Erythroblast (primary cell): ENCODE data around the gene PXMP4.

Experiments
- GATA1 ChIP-seq: IDR thresholded peaks from 2 replicates; pipeline ENCODE4 v1.6.1; 2011; ENCODE audit warnings: low read depth, mild to moderate bottlenecking, control low read depth, low read length, moderate library complexity
- POLR2A ChIP-seq: IDR thresholded peaks from 2 replicates; pipeline ENCODE4 v1.6.1; 2011; ENCODE audit warnings: mild to moderate bottlenecking, low read length

- TF ChIP-seq POLR2A, result no peak
- TF ChIP-seq GATA1, result no peak
Measured at GRCh38 chr20:33769043-33769442, 48.9 kb upstream of the PXMP4 start.
